Measurements from ENCODE around the gene LVRN.

Gene LVRN

GRCh38 chr5:116032094-116032517 is 69.8 kb downstream of the LVRN start, which contains the start of gene ARL14EPL:
Gene ARL14EPL, plus strand, starts transcription at chr5:116032472. Its CDS starts 18,994 bp downstream, at chr5:116051466.
- peak; percentile 35 for DNase-seq

DNA sequence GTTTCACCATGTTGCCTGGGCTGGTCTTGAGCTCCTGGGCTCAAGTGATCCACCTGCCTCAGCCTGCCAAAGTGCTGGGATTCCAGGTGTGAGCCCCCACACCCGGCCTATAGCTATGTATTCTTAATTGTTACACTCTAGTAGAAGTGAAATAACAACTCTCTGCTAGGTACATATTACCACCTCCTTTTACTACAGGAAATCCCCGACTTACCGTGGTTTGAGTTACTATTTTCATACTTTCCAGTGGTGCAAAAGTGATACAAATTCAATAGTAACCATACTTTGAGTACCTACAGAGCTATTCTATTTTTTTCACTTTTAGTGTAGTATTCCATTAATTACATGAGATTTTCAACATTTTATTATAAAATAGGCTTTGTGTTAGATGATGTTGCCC is 70.7 kb downstream of the LVRN start:
- no peak for DNase-seq

DNA sequence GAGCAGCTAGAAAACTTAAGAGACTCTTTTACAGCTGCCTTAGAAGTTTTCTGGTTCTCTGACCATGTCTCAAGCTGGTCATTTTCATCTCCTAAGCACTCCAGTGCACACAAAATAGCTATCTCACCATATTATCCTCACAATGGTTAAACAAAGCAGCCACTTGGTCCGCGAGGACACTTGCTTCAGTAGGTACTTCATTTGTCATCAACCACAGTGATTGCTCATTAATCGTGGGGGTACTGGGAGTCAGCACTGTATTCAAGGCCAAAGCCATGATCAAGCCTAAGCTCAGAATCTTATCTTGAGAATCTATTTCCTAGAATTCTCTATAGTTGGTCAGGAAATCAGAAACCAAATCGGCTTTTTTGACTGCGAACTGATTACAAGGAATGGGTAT is 72.8 kb downstream of the LVRN start:
- no peak for DNase-seq

- DNase-seq: no peak
Observed at GRCh38 chr5:116037236-116037822, 75.1 kb downstream of the LVRN start.

- DNase-seq: no peak
Observed at GRCh38 chr5:116038817-116039216, 76.5 kb downstream of the LVRN start.

DNA sequence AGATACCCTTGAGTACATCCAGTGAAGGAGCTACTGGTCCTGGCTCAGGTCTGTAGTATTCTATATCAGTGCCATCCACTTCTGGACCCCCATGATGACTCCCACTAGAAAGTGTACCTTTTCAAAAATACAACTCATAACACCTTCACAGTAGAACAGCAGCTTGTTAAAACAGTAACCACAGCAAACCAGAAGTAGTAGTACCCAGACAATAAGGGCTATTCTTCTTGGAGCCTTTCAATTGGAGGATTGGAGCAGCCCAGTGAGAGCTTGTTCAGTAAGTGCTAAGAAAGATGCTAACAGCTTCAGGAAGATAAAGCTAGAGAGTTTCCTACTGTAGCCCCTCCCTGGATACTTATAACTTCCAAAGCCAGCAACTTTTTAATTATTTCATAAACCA is 80.1 kb downstream of the LVRN start:
- no peak for DNase-seq

- no peak for DNase-seq
Observed at GRCh38 chr5:116044073-116044472, 81.8 kb downstream of the LVRN start.

- no peak for DNase-seq
Observed at GRCh38 chr5:116045821-116046220, 83.5 kb downstream of the LVRN start.

DNA sequence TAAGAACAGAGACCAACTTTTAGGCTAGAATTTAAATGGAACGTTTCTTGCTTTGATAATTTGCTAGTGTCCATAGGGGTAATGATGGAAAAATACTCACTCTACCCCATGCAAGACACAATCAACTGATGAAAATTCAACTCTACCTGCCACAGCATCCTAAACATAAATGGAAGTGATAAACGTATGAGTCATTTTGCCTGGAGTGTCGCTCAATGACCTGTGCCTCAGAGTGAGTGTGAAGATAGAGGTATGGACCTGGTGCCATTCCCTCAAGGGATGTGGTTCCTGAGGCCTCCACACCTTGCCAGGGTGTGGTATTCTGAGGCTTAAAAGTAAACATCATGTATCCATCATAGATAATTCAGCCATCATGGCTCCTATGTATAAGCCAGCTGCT is 84.0 kb downstream of the LVRN start:
- no peak for DNase-seq

DNA sequence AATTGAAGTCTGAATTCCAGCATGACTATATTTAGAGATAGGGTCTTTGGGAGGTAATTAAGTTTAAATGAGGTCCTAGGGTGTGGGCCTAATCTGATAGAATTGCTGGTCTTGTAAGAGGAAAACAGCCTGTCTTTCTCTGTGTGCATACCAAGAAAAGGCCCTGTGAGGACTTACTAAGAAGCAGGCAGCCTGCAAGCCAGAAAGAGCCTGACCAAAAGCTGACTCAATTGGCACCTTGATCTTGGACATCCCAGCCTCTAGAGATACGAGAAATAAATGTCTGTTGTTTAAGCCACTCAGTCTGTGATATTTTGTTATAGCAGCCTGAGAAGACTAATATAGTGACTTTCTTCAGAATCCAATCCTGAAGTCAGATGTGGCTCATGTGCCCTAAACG is 84.5 kb downstream of the LVRN start:
- no peak for DNase-seq

DNA sequence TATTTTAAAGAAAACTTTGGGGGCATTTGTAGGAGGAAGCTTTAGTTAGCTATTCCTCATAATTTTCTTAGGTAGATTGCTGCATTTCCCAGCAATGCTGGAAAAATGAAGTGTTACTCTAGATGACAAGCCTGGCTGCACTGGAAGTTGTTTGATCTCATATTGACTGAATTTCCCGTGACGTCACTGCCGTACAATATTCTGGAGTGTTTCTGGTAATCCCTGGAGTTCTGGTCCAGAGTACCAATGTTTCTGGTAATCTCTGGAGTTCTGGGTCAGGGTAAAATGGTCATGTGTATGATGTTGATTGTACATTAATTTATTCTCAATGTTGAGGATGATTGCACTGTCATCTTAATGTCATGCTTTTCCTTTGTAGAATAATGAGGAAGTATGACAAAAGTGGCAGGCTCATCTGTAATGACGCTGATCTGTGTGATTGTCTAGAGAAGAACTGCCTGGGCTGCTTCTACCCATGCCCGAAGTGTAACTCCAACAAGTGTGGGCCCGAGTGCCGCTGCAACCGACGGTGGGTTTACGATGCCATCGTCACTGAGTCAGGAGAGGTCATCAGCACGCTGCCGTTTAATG is 96.2 kb downstream of the LVRN start:
- no peak for DNase-seq

DNA sequence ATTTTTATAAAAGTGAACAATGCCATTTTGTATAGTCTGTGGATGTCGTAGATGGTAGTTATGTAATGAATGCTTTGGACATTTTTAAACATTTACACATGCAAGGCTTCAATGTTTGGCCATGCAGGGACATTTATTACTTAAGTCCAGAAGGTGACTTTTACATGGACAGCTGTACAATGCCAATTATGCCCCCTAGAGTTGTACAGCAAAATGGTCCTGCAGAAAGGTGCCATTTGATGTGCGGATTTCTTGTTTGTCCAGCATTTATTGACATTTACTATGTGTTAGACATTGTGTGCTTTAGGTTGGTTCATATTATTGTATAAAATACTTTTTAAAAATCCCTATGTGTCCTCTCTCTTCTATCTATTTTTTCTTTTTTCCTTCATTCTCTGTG is 100.1 kb downstream of the LVRN start:
- DNase-seq: no peak

- no peak for DNase-seq
Observed at GRCh38 chr5:116063950-116064349, 101.7 kb downstream of the LVRN start.

- no peak for DNase-seq
Observed at GRCh38 chr5:116068028-116068632, 105.9 kb downstream of the LVRN start.

DNA sequence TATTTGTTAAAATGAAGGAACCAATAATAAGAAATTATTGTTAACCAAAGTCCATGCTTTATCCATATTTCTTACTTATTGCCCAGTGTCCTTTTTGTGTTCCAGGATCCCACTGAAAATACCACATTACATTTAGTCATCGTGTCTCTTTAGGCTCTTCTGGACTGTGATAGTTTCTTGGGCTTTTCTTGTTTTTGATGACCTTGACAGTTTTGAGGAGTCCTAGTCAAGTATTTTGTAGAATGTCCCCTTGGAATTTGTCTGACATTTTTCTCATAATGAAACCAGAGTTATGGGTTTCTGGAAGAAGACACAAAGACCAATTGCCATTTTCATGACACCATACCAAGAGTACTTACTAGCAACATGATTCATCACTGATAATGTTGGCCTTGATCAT is 108.9 kb downstream of the LVRN start:
- no peak for DNase-seq

DNA sequence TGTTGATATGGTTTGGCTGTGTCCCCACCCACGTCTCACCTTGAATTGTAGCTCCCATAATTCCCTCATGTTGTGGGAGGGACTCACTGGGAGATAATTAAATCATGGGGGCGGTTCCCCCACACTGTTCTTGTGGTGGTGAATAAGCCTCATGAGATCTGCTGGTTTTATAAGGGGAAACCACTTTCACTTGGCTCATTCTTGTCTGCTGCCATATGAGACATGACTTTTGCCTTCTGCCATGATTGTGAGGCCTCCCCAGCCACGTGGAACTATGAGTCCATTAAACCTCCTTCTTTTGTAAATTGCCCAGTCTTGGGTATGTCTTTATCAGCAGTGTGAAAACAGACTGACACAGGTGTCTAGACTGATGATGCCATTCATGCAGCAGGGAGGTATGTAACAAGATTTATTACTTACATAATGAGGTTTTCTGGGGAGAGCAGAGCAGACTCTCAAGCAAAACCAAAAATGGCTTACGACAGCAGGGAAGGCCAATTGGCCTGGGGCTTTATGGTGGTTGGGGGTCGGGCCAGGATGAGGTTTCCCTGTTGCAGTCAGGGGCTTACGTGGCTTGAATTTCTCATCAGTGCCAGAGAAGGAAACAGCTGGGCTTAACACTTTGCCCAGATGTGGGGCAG is 113.0 kb downstream of the LVRN start:
- no peak for DNase-seq

- no peak for DNase-seq
Observed at GRCh38 chr5:116076496-116076895, 114.2 kb downstream of the LVRN start.
